ENCODE results near the gene RGS3. TPM values are rescaled to one million over a fixed set of nuclear protein-coding genes. Genes with fewer than 3 reads are reported as not detected.

The RGS3 gene
- total RNA-seq, 6 donors from 2014 or later = 60.3 to 93.2 (median 72.6) TPM

DNA sequence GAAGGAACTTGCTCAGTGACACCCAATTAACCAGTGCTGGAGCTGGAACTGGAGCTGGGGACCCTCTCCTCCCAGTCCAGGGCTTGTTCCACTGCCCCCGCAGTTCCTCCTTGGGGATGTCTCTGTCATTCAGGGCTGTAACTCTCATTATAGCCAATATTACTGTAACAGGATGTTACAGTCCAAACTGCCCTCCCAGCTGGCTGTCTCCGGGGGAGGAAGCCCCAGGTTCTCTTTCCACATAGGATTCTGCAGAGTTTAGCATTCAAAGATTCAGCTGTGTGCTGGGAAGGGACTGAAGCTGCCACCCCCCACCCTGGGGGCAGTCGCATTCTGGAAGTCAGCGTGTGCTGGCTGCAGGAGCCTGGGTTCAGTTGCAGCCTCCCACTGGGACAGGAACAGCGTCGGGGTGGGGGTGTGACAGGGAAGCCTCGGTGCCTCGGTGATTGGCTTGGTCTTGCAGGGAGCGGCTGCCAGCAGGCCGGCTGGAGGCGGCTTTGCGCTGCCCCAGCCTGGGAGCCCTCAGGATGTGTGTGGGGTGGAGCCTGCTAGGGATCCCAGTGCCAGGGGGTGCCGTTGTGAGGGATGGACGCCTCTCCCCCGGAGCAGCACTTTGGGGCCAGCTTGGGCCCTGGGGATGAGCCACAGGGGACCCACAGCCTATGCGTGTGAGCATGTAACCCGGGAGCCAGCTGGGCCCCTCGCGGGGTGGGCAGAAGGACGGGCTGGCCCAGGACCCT is 101.1 kb downstream of the RGS3 start:
- WGBS, 2 donors = 45 to 52% methylated on average over 5 to 11 of the region's 20 CpGs
- no peaks in the 10 kb centered on the region for H3K27me3 ChIP-seq
- ATAC-seq (ENCODE audit: low FRiP score in 2 of 2) = peak; percentile 77 to 87
- H3K4me1 ChIP-seq = peaks cover 50 to 71% (median 59%) of the 10 kb centered on the region in 4 donors
- no peaks in the 10 kb centered on the region for H3K36me3 ChIP-seq
- peak overlapping the region in 3 of 4 donors; percentile 41 to 56 (median 52) for H3K4me3 ChIP-seq
- peak overlapping the region; percentile 77 to 89 (median 82) for H3K27ac ChIP-seq
- TF ChIP-seq POLR2AphosphoS5 (IDR thresholded peaks at IDR 0.05) = peak; percentile 11 to 64
- no peak for TF ChIP-seq CTCF (IDR thresholded peaks at IDR 0.05)
- H3K9me3 ChIP-seq = no peaks in the 10 kb centered on the region
- DNase-seq = peak; percentile 85 to 89

- peak overlapping the region; percentile 77 to 89 (median 82) for H3K27ac ChIP-seq
- no peaks in the 10 kb centered on the region for H3K27me3 ChIP-seq
- DNase-seq (peak in 1 of 2 donors; percentile 21), ATAC-seq (ENCODE audit: low FRiP score in 2 of 2) (no peak)
- no peaks in the 10 kb centered on the region for H3K36me3 ChIP-seq
- H3K4me3 ChIP-seq = peak overlapping the region in 3 of 4 donors; percentile 41 to 56 (median 52)
- H3K9me3 ChIP-seq = no peaks in the 10 kb centered on the region
- TF ChIP-seq POLR2AphosphoS5 (IDR thresholded peaks at IDR 0.05) (no peak), CTCF (IDR thresholded peaks at IDR 0.05) (no peak), POLR2A (IDR thresholded peaks at IDR 0.05) (peak in 1 of 4 donors; percentile 31)
- WGBS, 2 donors = 72 to 82% methylated on average over 5 to 8 of the region's 8 CpGs
- H3K4me1 ChIP-seq = peaks cover 50 to 82% (median 57%) of the 10 kb centered on the region in 4 donors
These were observed 102.6 kb downstream of the RGS3 start for GRCh38 chr9:113566016-113566711.

DNA sequence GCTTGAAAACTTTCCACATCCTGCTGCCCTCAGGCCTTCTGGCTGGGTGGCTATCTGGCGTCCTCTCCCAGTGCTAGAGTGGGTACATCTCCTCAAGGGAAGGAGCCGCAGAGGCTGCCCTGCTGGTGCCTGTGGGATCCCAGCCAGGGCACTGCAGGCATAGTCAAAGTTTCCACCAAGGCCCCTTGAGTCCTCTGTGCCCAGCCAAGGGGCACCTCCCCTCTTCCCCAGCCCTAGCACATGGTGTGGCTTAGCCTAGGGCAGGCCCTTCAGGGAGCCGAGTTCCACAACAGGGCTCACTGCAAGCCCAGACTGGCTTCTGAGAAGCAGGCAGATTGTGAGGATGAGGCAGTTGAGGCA is 103.2 kb downstream of the RGS3 start:
- peak overlapping the region in 1 of 4 donors; percentile 52 for H3K4me3 ChIP-seq
- no peaks in the 10 kb centered on the region for H3K27me3 ChIP-seq
- WGBS, 2 donors = 64 to 70% methylated on average over 2 of the region's 3 CpGs
- peak overlapping the region; percentile 77 to 89 (median 82) for H3K27ac ChIP-seq
- no peaks in the 10 kb centered on the region for H3K36me3 ChIP-seq
- DNase-seq (peak; percentile 64 to 89), ATAC-seq (ENCODE audit: low FRiP score in 2 of 2) (peak in 1 of 2 donors; percentile 59)
- TF ChIP-seq EP300 (IDR thresholded peaks at IDR 0.05) = peak in 1 of 4 donors; percentile 69
- TF ChIP-seq POLR2A (IDR thresholded peaks at IDR 0.05) = no peak
- TF ChIP-seq CTCF (IDR thresholded peaks at IDR 0.05) = no peak
- peak; percentile 8 to 57 for TF ChIP-seq POLR2AphosphoS5 (IDR thresholded peaks at IDR 0.05)
- no peaks in the 10 kb centered on the region for H3K9me3 ChIP-seq
- peaks cover 50 to 84% (median 59%) of the 10 kb centered on the region in 4 donors for H3K4me1 ChIP-seq

GRCh38 chr9:113567361-113568080 is 104.0 kb downstream of the RGS3 start:
- Histone ChIP-seq H3K36me3 (no peaks in the 10 kb centered on the region), H3K27me3 (no peaks in the 10 kb centered on the region), H3K4me3 (peak overlapping the region in 1 of 4 donors; percentile 52), H3K9me3 (no peaks in the 10 kb centered on the region), H3K4me1 (peaks cover 50 to 93% (median 61%) of the 10 kb centered on the region in 4 donors), H3K27ac (peak overlapping the region in 3 of 4 donors; percentile 58 to 89 (median 85))
- TF ChIP-seq CTCF (IDR thresholded peaks at IDR 0.05) (no peak), POLR2A (IDR thresholded peaks at IDR 0.05) (no peak), EP300 (IDR thresholded peaks at IDR 0.05) (no peak), POLR2AphosphoS5 (IDR thresholded peaks at IDR 0.05) (no peak)
- 95 to 97% methylated on average over 7 to 8 of the region's 8 CpGs for WGBS, 2 donors
- no peak for ATAC-seq (ENCODE audit: low FRiP score in 2 of 2)
- peak in 1 of 2 donors; percentile 15 for DNase-seq
